Skeletal muscle satellite cell (primary cell): ENCODE data around the gene BOLA1.
"Not testable (repeated sequence)": the region's sequence is repeated elsewhere in the genome, so short reads cannot be mapped to it uniquely, and the experiment has no call there.

Experiments used
- H3K27me3 ChIP-seq: 2 replicates; pipeline ENCODE4 v1.7.0; 2013; ENCODE audit warnings: low read length; ENCODE audit not compliant: control insufficient read depth, insufficient read depth
- H3K36me3 ChIP-seq: 2 replicates; pipeline ENCODE4 v1.7.0; 2013; ENCODE audit warnings: mild to moderate bottlenecking, control low read depth, low read length; ENCODE audit not compliant: insufficient read depth
- H3K4me1 ChIP-seq: 2 replicates; pipeline ENCODE4 v1.7.0; 2013; ENCODE audit warnings: low read length; ENCODE audit not compliant: control insufficient read depth, insufficient read depth
- H3K4me2 ChIP-seq: 2 replicates; pipeline ENCODE4 v1.7.0; 2013; ENCODE audit warnings: mild to moderate bottlenecking, low read length
- H3K4me3 ChIP-seq: 2 replicates; pipeline ENCODE4 v1.7.0; 2013; ENCODE audit warnings: low read length
- H3K9ac ChIP-seq: 2 replicates; pipeline ENCODE4 v1.7.0; 2013; ENCODE audit warnings: mild to moderate bottlenecking, low read depth, low read length, moderate library complexity
- H3K9me3 ChIP-seq: replicated peaks from 2 replicates; pipeline ENCODE4 v1.7.0; 2013; ENCODE audit warnings: mild to moderate bottlenecking, control low read depth, low read length

The BOLA1 gene

DNA sequence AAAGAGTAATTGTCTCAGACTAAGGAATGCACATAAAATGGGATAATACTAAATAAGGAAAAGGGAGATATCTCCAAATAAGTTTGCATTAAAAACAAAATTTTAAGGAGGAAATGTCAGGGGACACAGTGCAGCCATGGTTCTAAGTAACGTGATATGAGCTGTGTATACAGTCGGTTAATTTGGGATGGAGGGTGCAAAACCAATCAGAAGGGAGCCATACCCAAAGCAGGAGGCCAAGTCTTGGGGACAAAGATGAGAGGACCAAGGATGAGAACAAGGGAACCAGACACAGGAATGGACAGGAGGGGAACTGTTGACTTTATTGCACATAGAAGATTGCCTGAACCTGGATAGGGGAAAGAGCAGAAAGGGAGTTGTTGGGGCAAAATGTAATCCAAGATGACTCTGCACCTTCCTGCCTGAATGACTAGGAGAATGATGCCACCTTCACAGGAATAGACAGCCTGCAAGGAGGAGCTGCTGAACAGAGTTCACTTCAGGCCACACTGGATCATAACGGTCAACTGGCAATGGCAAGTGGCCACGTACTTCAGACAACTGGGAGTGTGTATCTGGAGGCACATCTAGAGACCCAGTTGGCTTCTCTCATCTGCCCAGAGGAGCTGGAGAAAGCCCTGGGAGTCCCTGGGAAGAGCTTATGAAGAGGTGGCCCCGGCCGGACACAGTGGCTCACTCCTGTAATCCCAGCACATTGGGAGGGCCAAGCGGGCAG, 22.0 kb upstream of the BOLA1 start:
- Histone ChIP-seq H3K36me3 (no peaks in the 10 kb centered on the region), H3K9ac (no peak overlapping the region), H3K4me3 (no peak overlapping the region), H3K4me2 (no peak overlapping the region), H3K27me3 (no peaks in the 10 kb centered on the region), H3K4me1 (no peaks in the 10 kb centered on the region), H3K9me3 (no peaks in the 10 kb centered on the region)

DNA sequence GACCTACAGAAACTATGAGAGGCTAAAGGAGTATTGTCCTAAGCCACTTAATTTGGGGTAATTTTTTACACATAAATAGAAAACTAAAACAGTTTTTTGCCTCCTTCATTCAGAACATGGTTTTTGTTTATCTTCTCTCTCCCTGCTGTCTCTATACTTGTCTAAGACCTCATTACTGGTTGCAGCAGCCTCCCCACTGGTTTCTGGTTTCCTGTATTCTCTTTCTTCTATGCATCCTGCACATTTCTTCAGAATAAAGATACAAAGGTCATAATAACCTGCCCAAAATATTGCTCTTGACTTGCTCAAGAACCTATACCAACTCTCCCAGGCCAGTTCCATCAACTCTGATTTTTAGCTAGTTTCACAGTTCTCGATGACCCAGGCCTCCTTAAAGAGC, 19.8 kb upstream of the BOLA1 start:
- H3K36me3 ChIP-seq: no peaks in the 10 kb centered on the region
- no peaks in the 10 kb centered on the region for H3K27me3 ChIP-seq
- no peaks in the 10 kb centered on the region for H3K9me3 ChIP-seq
- H3K4me3 ChIP-seq: no peak overlapping the region
- no peak overlapping the region for H3K4me2 ChIP-seq
- H3K9ac ChIP-seq: no peak overlapping the region
- peaks cover 5% of the 10 kb centered on the region for H3K4me1 ChIP-seq

DNA sequence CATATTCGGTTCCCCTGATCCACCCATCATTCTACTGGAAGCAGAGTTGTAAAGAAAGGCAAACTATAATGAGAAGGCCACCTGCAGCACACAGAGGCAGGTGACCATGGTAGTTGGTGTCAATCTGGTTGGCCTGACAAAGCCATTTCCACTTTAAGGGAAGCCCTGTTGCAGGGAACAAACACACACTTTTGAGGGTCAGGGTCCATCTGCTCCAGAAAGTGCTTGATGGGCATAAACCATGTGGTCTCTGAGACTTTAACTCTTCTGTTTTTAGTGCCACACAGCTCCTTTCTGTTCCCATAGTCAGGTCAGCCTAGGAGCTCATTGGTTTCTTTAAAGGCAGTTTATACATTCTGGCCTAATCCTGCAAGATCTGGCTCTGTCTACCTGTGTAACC, 17.5 kb upstream of the BOLA1 start:
- Histone ChIP-seq H3K4me3 (no peak overlapping the region), H3K4me1 (peaks cover 13% of the 10 kb centered on the region), H3K9ac (no peak overlapping the region), H3K27me3 (no peaks in the 10 kb centered on the region), H3K36me3 (no peaks in the 10 kb centered on the region), H3K9me3 (no peaks in the 10 kb centered on the region), H3K4me2 (no peak overlapping the region)

DNA sequence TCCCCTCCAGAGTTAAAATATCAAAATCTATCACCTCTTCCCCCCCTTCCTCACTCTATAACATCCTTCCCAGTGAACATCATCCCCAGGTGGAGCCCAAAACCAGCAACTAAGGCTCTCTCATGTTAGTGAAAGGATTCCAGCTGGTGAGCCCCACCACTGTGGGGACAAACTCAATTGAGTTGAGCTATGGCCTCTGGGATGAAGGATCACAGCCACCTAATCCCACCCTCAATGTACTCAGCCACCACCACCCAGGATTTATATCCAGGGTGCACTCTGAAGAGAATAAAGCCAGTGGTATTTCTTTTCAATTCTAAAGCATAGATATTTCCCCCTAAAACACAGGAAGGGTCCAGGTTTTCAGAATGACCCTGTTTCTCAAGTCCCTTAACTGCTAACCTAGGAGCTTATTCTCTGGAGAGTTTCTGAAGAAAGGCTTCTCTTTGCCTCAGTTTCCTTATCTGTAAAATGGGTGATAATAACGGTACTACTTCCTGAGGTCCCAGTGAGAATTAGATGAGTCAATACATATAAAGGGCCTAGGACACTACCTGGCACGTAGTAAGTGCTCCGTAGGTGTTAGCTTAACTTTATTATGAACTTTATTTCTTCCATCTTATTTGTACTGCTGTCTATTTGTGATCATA, 15.6 kb upstream of the BOLA1 start:
- Histone ChIP-seq H3K4me3 (no peak overlapping the region), H3K36me3 (no peaks in the 10 kb centered on the region), H3K4me2 (peak overlapping the region; percentile 86), H3K27me3 (no peaks in the 10 kb centered on the region), H3K9ac (peak overlapping the region; percentile 95), H3K9me3 (no peaks in the 10 kb centered on the region), H3K4me1 (peaks cover 19% of the 10 kb centered on the region)

DNA sequence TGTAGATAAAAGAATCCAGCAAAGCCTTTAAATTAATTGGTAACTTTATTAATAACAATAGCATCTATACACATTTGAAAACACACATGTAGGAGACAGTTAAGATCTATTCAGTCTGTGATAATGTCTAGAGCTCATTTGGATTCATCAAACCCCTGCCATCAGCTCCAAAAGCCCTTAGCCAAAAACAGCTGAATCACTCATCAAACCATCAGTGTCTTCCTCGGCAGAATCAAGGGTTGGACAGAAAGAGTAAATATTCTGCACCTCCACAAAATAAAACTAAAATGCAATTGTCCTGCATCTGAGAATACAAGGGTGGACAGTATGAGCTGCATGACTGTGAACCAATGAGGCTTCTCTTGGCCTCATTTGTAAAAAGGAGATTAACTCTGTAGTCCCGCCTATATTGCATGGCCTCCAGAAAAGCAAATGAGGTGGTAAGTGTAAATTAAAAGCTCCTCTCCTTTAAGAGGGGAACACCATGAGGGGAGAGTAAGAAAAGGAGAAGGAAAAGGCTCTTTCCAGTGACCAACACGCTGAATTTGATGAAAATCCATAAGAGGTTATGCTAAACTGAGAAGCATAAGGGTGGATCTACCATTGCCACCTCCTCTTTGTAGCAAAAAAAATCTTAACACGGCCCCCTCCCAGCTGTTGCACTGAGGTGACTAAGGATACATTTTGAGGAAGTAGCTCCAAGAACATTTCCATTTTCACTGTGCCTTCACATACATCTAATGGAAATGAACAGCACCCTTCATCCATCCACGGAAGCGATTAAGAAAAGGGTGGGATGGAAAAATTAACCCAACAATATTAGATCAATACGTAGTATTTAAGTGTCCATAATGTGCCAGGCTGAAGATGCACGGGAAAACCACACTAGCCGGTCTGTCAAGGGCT, 14.7 kb upstream of the BOLA1 start:
- Histone ChIP-seq H3K9ac (peak overlapping the region; percentile 95), H3K4me3 (peak overlapping the region; percentile 73), H3K9me3 (no peaks in the 10 kb centered on the region), H3K4me2 (peak overlapping the region; percentile 86), H3K4me1 (peaks cover 24% of the 10 kb centered on the region), H3K27me3 (no peaks in the 10 kb centered on the region), H3K36me3 (no peaks in the 10 kb centered on the region)

DNA sequence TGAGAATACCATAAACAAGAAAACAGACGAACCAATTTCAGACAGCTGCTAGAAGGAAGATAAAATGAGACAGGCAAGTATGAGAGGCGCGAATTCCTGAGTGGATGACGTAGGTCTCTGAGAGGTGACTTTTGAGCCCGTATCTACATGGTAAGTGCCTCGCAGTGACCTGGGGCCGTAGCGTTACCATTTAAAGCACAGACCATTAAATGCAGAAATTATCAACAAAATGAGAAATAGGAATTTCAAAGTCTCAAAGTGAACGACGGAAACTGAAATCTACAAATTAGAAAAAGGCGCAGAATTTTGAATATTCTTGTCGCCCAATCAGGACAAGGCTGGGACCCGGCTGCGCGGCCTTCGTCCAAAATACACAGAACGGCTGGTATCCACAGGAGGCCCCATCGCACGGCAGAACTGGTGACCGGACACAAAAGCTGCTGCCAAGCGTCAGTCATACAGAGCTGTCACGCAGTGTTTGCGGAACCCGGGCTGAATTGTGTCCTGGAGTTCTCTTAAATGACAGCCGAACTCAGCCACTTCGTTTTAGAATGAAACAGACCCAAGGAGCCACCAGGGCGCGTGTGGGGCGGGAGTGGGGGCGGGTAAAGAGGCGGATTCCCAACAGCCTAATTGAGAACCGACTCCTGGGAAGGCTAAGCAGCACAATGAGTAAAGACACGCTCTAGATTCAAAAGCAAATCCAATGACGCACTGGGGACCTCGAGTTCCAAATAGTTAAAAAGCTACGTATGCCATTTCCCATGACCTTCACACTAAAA, 13.8 kb upstream of the BOLA1 start:
- no peaks in the 10 kb centered on the region for H3K27me3 ChIP-seq
- H3K36me3 ChIP-seq: no peaks in the 10 kb centered on the region
- H3K4me2 ChIP-seq: peak overlapping the region; percentile 86
- peaks cover 24% of the 10 kb centered on the region for H3K4me1 ChIP-seq
- H3K9me3 ChIP-seq: no peaks in the 10 kb centered on the region
- peak overlapping the region; percentile 95 for H3K9ac ChIP-seq
- peak overlapping the region; percentile 73 for H3K4me3 ChIP-seq

DNA sequence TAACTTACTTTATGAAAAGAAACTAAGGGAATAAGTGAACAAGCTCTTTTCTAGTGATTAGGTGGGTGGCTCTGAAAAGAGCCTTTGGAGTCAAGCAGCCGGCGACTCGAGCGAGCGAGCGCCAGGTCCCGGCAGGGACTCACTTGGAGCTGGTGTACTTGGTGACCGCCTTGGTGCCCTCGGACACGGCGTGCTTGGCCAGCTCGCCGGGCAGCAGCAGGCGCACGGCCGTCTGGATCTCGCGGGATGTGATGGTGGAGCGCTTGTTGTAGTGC, 13.3 kb upstream of the BOLA1 start:
- H3K9me3 ChIP-seq, H3K36me3 ChIP-seq, H3K27me3 ChIP-seq: not testable (repeated sequence)
- Histone ChIP-seq H3K4me1 (peaks cover 24% of the 10 kb centered on the region), H3K9ac (peak overlapping the region; percentile 95), H3K4me2 (peak overlapping the region; percentile 86), H3K4me3 (peak overlapping the region; percentile 73)

DNA sequence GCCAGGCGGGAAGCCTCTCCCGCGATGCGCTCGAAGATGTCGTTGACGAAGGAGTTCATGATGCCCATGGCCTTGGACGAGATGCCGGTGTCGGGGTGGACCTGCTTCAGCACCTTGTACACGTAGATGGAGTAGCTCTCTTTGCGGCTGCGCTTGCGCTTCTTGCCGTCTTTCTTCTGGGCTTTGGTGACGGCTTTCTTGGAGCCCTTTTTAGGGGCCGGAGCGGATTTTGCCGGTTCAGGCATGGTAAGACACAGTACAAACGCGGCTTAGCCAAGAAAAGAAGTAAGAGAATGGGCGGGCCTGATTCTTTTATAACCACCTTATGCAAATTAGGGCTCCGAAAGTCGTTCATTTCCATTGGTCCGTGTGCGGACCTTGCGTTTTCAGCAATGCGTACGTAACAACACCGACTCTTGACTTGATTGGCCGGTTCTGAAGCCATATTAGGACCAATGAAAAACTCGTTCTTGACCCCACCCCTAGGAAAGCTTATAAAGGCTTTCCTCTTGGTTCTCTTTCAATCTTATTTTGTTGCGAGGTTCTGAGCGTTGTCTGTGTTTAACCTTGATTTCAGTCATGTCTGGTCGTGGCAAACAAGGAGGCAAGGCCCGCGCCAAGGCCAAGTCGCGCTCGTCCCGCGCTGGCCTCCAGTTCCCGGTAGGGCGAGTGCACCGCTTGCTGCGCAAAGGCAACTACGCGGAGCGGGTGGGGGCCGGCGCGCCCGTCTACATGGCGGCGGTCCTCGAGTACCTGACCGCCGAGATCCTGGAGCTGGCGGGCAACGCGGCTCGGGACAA, 12.8 kb upstream of the BOLA1 start:
- Histone ChIP-seq H3K4me2 (peak overlapping the region; percentile 86), H3K4me1 (peaks cover 24% of the 10 kb centered on the region), H3K4me3 (peak overlapping the region; percentile 74), H3K9ac (peak overlapping the region; percentile 95), H3K36me3 (no peaks in the 10 kb centered on the region), H3K27me3 (no peaks in the 10 kb centered on the region), H3K9me3 (no peaks in the 10 kb centered on the region)

DNA sequence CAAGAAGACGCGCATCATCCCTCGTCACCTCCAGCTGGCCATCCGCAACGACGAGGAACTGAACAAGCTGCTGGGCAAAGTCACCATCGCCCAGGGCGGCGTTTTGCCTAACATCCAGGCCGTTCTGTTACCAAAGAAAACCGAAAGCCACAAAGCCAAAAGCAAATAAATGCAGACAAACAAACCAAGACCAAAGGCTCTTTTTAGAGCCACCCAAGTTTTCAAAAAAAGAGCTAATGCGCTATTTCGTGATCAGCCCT, 12.2 kb upstream of the BOLA1 start:
- peak overlapping the region; percentile 86 for H3K4me2 ChIP-seq
- H3K9me3 ChIP-seq, H3K36me3 ChIP-seq, H3K27me3 ChIP-seq: not testable (repeated sequence)
- peaks cover 24% of the 10 kb centered on the region for H3K4me1 ChIP-seq
- H3K4me3 ChIP-seq: peak overlapping the region; percentile 74
- peak overlapping the region; percentile 85 for H3K9ac ChIP-seq

DNA sequence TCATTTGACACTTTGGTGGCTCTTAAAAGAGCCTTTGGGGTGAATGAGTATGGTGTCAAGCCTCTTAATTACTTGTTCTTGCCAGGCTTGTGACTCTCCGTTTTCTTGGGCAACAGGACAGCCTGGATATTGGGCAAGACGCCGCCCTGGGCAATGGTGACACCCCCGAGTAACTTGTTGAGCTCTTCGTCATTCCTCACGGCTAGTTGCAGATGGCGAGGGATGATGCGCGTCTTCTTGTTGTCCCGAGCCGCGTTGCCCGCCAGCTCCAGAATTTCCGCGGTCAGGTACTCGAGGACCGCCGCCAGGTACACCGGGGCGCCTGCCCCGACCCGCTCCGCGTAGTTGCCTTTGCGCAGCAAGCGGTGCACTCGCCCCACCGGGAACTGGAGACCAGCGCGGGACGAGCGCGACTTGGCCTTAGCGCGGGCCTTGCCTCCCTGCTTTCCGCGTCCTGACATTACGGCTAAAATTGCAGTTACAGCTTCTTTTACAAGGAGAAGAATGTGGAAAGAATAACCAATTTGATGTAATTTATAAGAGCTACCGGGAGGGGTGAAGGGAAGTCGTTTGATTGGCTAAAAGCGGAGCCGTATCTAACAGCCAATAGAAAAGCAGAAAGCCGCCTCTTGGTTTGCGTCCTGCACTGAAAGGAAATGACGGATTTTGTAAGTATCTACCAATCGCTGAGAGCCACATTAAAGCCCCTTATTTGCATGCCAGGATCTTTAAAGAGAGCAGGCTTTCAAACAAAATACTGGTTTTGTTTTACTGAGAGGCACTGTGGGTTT, 11.7 kb upstream of the BOLA1 start:
- H3K9me3 ChIP-seq: no peaks in the 10 kb centered on the region
- H3K36me3 ChIP-seq: no peaks in the 10 kb centered on the region
- H3K4me2 ChIP-seq: peak overlapping the region; percentile 90
- peak overlapping the region; percentile 85 for H3K9ac ChIP-seq
- peaks cover 24% of the 10 kb centered on the region for H3K4me1 ChIP-seq
- H3K27me3 ChIP-seq: no peaks in the 10 kb centered on the region
- H3K4me3 ChIP-seq: peak overlapping the region; percentile 74
